LNCAP (cell line): ENCODE results near the gene ANO10.

Source experiments
- TF ChIP-seq, protein P1 (sequence below): fragments of 450-650 bp; IDR thresholded peaks from 2 replicates; pipeline ENCODE4 v1.5.1; 2017; ENCODE audit warnings: mild to moderate bottlenecking

Gene ANO10, protein sequence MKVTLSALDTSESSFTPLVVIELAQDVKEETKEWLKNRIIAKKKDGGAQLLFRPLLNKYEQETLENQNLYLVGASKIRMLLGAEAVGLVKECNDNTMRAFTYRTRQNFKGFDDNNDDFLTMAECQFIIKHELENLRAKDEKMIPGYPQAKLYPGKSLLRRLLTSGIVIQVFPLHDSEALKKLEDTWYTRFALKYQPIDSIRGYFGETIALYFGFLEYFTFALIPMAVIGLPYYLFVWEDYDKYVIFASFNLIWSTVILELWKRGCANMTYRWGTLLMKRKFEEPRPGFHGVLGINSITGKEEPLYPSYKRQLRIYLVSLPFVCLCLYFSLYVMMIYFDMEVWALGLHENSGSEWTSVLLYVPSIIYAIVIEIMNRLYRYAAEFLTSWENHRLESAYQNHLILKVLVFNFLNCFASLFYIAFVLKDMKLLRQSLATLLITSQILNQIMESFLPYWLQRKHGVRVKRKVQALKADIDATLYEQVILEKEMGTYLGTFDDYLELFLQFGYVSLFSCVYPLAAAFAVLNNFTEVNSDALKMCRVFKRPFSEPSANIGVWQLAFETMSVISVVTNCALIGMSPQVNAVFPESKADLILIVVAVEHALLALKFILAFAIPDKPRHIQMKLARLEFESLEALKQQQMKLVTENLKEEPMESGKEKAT

DNA sequence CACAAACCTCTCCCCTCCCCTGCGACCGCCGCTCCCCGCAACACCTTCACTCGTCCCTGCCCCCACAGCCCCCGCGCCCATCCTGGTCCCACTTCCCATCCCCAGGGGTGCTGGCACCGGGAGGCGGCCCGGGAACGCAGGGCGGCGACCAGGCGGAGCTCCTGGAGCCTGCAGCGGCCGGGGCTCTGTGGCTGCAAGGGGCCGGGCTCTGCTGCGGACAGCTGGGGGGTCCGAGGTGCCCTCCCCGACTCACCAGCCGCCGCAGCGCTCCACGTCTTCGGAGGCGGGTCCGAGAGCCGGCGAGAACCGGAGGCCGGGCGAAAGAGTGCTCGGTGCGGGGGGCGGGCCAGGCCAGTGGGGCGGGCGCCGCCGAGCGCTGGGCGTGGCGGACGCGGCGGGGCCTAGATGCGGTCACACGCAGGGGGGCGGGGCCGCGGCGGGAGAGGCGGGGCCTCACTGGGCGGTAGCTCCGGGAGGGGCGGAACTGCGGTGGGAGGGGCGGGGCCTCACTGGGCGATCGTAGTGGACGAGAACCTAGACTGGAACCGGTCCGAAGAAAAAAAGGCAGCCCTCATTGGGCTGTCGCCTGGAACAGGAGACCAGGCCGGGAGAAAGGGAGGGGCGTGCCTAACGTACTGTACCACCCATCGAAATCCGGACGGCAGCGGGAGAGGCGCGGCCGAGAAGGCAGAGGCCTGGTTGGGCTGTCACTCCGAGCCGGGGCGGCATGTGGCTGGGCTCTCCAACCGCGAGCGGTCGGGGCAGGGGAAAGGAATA lies at the start of gene ANO10:
ANO10 (minus strand) TSS at position 356 of the 777 bp plus-strand sequence. CDS start 16,159 bp downstream, outside the sequence.
- TF ChIP-seq, protein P1, sequence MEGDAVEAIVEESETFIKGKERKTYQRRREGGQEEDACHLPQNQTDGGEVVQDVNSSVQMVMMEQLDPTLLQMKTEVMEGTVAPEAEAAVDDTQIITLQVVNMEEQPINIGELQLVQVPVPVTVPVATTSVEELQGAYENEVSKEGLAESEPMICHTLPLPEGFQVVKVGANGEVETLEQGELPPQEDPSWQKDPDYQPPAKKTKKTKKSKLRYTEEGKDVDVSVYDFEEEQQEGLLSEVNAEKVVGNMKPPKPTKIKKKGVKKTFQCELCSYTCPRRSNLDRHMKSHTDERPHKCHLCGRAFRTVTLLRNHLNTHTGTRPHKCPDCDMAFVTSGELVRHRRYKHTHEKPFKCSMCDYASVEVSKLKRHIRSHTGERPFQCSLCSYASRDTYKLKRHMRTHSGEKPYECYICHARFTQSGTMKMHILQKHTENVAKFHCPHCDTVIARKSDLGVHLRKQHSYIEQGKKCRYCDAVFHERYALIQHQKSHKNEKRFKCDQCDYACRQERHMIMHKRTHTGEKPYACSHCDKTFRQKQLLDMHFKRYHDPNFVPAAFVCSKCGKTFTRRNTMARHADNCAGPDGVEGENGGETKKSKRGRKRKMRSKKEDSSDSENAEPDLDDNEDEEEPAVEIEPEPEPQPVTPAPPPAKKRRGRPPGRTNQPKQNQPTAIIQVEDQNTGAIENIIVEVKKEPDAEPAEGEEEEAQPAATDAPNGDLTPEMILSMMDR, result no peak

GRCh38 chr3:43670635-43671522 lies 49.1 kb upstream of the ANO10 start:
- TF ChIP-seq, protein P1, result no peak

- TF ChIP-seq, protein P1, result no peak
Observed at GRCh38 chr3:43659250-43659880, 37.6 kb upstream of the ANO10 start.

DNA sequence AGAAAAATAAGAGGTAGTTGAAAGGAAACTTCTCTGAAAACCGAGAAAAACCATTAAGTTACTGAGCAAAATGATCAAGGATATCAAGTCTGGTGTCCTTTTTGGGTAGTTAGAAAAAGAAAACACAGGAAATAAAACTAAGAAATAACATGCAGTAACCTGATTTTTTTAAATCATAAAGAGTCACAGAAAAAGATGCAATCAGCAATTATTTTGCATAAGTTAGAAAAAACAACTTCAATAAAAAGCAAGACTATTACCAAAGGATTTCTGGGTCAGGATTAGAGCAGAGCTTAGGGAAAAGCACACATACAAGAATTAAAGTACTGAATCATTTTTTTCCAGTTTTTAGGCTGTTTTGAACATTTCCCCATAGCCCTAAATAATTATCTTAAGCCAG lies 28.5 kb upstream of the ANO10 start:
- TF ChIP-seq, protein P1, result no peak

GRCh38 chr3:43649365-43649968 lies 27.7 kb upstream of the ANO10 start:
- TF ChIP-seq, protein P1, result no peak

- TF ChIP-seq, protein P1, result no peak
Observed at GRCh38 chr3:43648957-43649356, 27.1 kb upstream of the ANO10 start.
